GM12878 (cell line): ENCODE data around the gene HOOK2. TPM values are rescaled to one million over a fixed set of nuclear protein-coding genes. Genes with fewer than 3 reads are reported as not detected.

ENCODE experiments used
- ATF7 ChIP-seq: fragments of 450-650 bp; IDR thresholded peaks from 2 replicates; pipeline ENCODE4 v1.6.1; 2016; ENCODE audit warnings: low read depth, mild to moderate bottlenecking
- CBX3 ChIP-seq: fragments of 200-600 bp; sonication (generic); IDR thresholded peaks from 2 replicates; pipeline ENCODE4 v1.6.1; 2016; ENCODE audit warnings: low read depth, borderline replicate concordance
- CHD2 ChIP-seq: IDR thresholded peaks from 2 replicates; pipeline ENCODE4 v1.6.1; 2011; ENCODE audit warnings: low read depth, low read length, improper control_type of control experiment, borderline replicate concordance
- DPF2 ChIP-seq: fragments of 450-650 bp; IDR thresholded peaks from 2 replicates; pipeline ENCODE4 v1.6.1; 2017; ENCODE audit warnings: mild to moderate bottlenecking
- EGR1 ChIP-seq, 2 experiments: IDR thresholded peaks; 1 replicate in 1 of 2; 2 replicates in 1 of 2; pipeline ENCODE4 v1.6.1; 2011 to 2012; ENCODE audit warnings: low read depth in 2 of 2, low read length in 2 of 2, borderline replicate concordance in 1 of 2, mild to moderate bottlenecking in 1 of 2, moderate library complexity in 1 of 2
- ESRRA ChIP-seq: IDR thresholded peaks from 2 replicates; pipeline ENCODE4 v1.6.1; 2012; ENCODE audit warnings: mild to moderate bottlenecking, low read length, improper control_type of control experiment
- ETV6 ChIP-seq, 2 experiments: fragments of 450-650 bp in 1 of 2; IDR thresholded peaks in 1 of 2; conservative IDR thresholded peaks in 1 of 2; 2 replicates each; pipeline ENCODE4 v1.6.1; 2014; ENCODE audit warnings: antibody characterized with exemption in 1 of 2, borderline replicate concordance in 1 of 2, low read depth in 1 of 2, mild to moderate bottlenecking in 1 of 2, moderate library complexity in 1 of 2
- FOS ChIP-seq: IDR thresholded peaks from 3 replicates; pipeline ENCODE4 v1.6.1; 2011; ENCODE audit warnings: borderline replicate concordance; ENCODE audit not compliant: insufficient read length; ENCODE audit errors: extremely low read depth
- FOXK2 ChIP-seq: fragments of 450-650 bp; IDR thresholded peaks from 2 replicates; pipeline ENCODE4 v1.6.1; 2017; ENCODE audit warnings: mild to moderate bottlenecking, moderate library complexity
- IKZF2 ChIP-seq, 2 experiments: fragments of 450-650 bp; IDR thresholded peaks; 2 replicates each; pipeline ENCODE4 v1.6.1; 2017; ENCODE audit warnings: mild to moderate bottlenecking in 2 of 2, moderate library complexity in 2 of 2
- LARP7 ChIP-seq: fragments of 450-650 bp; IDR thresholded peaks from 2 replicates; pipeline ENCODE4 v1.6.1; 2017; ENCODE audit warnings: mild to moderate bottlenecking
- MEF2A ChIP-seq: IDR thresholded peaks from 2 replicates; pipeline ENCODE4 v1.6.1; 2011; ENCODE audit warnings: low read depth, mild to moderate bottlenecking, low read length, moderate library complexity; ENCODE audit not compliant: insufficient read depth
- NFXL1 ChIP-seq: fragments of 450-650 bp; IDR thresholded peaks from 2 replicates; pipeline ENCODE4 v1.6.1; 2017; ENCODE audit warnings: antibody characterized with exemption, mild to moderate bottlenecking, borderline replicate concordance
- PML ChIP-seq: IDR thresholded peaks from 2 replicates; pipeline ENCODE4 v1.6.1; 2012; ENCODE audit warnings: low read length, inconsistent platforms
- POLR2A ChIP-seq: IDR thresholded peaks from 2 replicates; pipeline ENCODE4 v1.6.1; 2011; ENCODE audit warnings: low read depth, mild to moderate bottlenecking, low read length
- RAD21 ChIP-seq: IDR thresholded peaks from 2 replicates; pipeline ENCODE4 v1.6.1; 2011; ENCODE audit warnings: mild to moderate bottlenecking, low read depth, low read length, moderate library complexity; ENCODE audit not compliant: insufficient read depth
- RAD51 ChIP-seq: fragments of 450-650 bp; IDR thresholded peaks from 2 replicates; pipeline ENCODE4 v1.6.1; 2016; ENCODE audit warnings: moderate library complexity, mild to moderate bottlenecking, inconsistent platforms
- SRF ChIP-seq, 2 experiments: IDR thresholded peaks; 2 replicates each; pipeline ENCODE4 v1.6.1; 2011; ENCODE audit warnings: low read depth in 2 of 2, low read length in 2 of 2, mild to moderate bottlenecking in 1 of 2, moderate library complexity in 1 of 2
- TCF12 ChIP-seq: IDR thresholded peaks from 2 replicates; pipeline ENCODE4 v1.6.1; 2011; ENCODE audit warnings: low read depth, mild to moderate bottlenecking, low read length
- TCF3 ChIP-seq: IDR thresholded peaks from 2 replicates; pipeline ENCODE4 v1.6.1; 2012; ENCODE audit warnings: low read depth, mild to moderate bottlenecking, low read length, borderline replicate concordance; ENCODE audit not compliant: insufficient read depth
- YY1 ChIP-seq: IDR thresholded peaks from 2 replicates; pipeline ENCODE4 v1.6.1; 2011; ENCODE audit warnings: low read depth, mild to moderate bottlenecking, low read length
- ZBED1 ChIP-seq: IDR thresholded peaks from 2 replicates; pipeline ENCODE4 v1.6.1; 2016; ENCODE audit warnings: borderline replicate concordance
- ZBTB33 ChIP-seq: fragments of 450-650 bp; IDR thresholded peaks from 2 replicates; pipeline ENCODE4 v1.6.1; 2017; ENCODE audit warnings: mild to moderate bottlenecking
- polyA plus RNA-seq, 11 experiments: library from polyadenylated mRNA; depleted of rRNA in 4 of 11; unstranded in 6 of 11; stranded (reverse) in 5 of 11; fragments of >200 nt; fragmentation: Nextera tagmentation in 4 of 11; fragmentation: Illumina TruSeq in 1 of 11; extraction: Ambion mirVana in 4 of 11; extraction: Trizol in 1 of 11; gene quantifications; 1 replicate in 1 of 11; 2 replicates in 10 of 11; pipeline versions ENCODE4 v1.2.1 to v1.2.3, GENCODE V29; 2011 to 2016; ENCODE audit warnings: inconsistent platforms in 2 of 11, missing spikeins in 2 of 11, low read depth in 1 of 11
- total RNA-seq, 4 experiments: library from RNA; depleted of rRNA in 3 of 4; stranded (reverse); fragments of >200 nt in 3 of 4; fragmentation: Illumina TruSeq in 1 of 4; extraction: Trizol in 1 of 4; gene quantifications; 2 replicates each; pipeline versions ENCODE4 v1.2.1 to v1.2.3, GENCODE V29; 2013 to 2021
- TF ChIP-seq, protein P1 (sequence below), 3 experiments: IDR thresholded peaks in 2 of 3; conservative IDR thresholded peaks in 1 of 3; 2 replicates each; pipeline ENCODE4 v1.5.1; 2011; ENCODE audit warnings: low read depth in 3 of 3, low read length in 3 of 3, mild to moderate bottlenecking in 3 of 3, control low read depth in 2 of 3, moderate library complexity in 2 of 3, inconsistent platforms in 1 of 3, mixed read lengths in 1 of 3; ENCODE audit not compliant: control insufficient read depth in 2 of 3, insufficient read depth in 1 of 3; ENCODE audit errors: extremely low read depth in 1 of 3
- TF ChIP-seq, protein P2 (sequence below): fragments of 450-650 bp; conservative IDR thresholded peaks from 2 replicates; pipeline ENCODE4 v1.6.1; 2017; ENCODE audit warnings: mild to moderate bottlenecking, moderate library complexity

HOOK2 gene
- total and polyA plus RNA-seq, 10 of the 15 experiments (the other 5 are each of a cell fraction or from before 2014, with no cell fraction given) = 1.5 to 9.6 (median 6.2) TPM

DNA sequence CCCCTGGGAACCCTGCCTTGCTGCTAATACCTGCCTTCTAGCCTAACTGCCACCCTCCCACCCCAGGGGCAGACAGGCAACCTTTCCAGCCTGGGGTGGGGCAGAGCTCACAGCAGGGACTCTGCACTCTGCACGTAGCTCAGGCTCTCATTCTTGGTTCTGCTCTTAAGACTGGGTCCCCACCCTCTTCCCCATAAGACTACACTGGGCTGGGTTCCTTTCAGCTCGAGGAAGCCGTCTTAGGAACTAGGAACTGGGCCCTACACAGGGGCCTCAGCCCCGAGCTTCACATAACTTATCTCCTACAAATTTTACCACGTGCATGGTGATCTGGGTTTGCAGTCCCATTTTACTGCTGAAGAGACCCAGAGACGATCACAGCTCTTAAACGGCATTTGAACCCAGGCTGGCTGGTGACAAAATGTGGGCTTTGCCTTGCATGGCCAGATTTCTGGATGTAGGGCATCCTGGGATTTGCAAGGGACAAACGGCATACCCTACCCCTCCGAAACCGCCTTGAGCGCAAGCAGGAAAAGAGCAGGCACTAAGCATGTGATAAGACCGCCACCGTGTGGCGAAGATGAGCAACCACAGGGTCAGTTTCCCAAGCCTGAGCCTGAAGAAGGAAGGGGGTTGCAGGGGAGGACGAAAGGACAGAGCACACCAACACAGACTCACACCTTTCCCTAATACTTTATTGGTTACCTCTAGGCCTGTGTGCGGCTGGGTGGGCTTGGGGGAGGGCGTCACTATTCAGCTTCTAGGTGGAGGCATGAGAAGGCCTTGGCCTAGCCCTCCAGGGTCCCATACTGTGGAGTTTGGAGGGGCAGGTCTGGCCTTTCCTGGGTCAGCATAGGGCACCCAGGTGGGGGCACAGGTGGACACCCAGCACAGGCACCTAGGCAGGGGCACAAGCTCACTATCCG is 21.1 kb upstream of the HOOK2 start (continued):
- TF ChIP-seq TCF12 (no peak), ZBTB33 (no peak), LARP7 (peak; percentile 51; the same call in 1 of the 2 replicates), TCF3 (no peak), PML (no peak), FOS (no peak), ETV6 (conservative IDR thresholded peaks at IDR 0.05 in 1 of 2, IDR thresholded peaks at IDR 0.05 in 1 of 2; ENCODE audit: borderline replicate concordance in 1 of 2, low read depth in 1 of 2) (no peak), RAD51 (peak; percentile 29; the same call in 1 of the 2 replicates), NFXL1 (no peak), CBX3 (no peak), ESRRA (no peak), POLR2A (peak; percentile 48), YY1 (peak; percentile 79; the same call in 1 of the 2 replicates), EGR1 (IDR thresholded peaks at IDR 0.05; ENCODE audit: borderline replicate concordance in 1 of 2, low read depth in 2 of 2, low read length in 2 of 2) (no peak), ZBED1 (no peak), RAD21 (peak; percentile 99), FOXK2 (no peak), MEF2A (no peak), CHD2 (0 out of 2 replicates have a peak, but pooled peaks have one; percentile 25), IKZF2 (IDR thresholded peaks at IDR 0.05) (peak; percentile 52 to 53; a peak in 2 of 4 replicates), ATF7 (peak; percentile 40; the same call in 1 of the 2 replicates), DPF2 (no peak), SRF (IDR thresholded peaks at IDR 0.05; ENCODE audit: low read depth in 2 of 2, low read length in 2 of 2) (no peak)
- TF ChIP-seq, protein P1, sequence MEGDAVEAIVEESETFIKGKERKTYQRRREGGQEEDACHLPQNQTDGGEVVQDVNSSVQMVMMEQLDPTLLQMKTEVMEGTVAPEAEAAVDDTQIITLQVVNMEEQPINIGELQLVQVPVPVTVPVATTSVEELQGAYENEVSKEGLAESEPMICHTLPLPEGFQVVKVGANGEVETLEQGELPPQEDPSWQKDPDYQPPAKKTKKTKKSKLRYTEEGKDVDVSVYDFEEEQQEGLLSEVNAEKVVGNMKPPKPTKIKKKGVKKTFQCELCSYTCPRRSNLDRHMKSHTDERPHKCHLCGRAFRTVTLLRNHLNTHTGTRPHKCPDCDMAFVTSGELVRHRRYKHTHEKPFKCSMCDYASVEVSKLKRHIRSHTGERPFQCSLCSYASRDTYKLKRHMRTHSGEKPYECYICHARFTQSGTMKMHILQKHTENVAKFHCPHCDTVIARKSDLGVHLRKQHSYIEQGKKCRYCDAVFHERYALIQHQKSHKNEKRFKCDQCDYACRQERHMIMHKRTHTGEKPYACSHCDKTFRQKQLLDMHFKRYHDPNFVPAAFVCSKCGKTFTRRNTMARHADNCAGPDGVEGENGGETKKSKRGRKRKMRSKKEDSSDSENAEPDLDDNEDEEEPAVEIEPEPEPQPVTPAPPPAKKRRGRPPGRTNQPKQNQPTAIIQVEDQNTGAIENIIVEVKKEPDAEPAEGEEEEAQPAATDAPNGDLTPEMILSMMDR (IDR thresholded peaks at IDR 0.05 in 2 of 3, conservative IDR thresholded peaks at IDR 0.05 in 1 of 3; ENCODE audit: control insufficient read depth in 2 of 3, extremely low read depth in 1 of 3, insufficient read depth in 1 of 3, low read depth in 3 of 3, low read length in 3 of 3) = peak; percentile 94 to 98 (median 96); a peak in 5 of 6 replicates
- TF ChIP-seq, protein P2, sequence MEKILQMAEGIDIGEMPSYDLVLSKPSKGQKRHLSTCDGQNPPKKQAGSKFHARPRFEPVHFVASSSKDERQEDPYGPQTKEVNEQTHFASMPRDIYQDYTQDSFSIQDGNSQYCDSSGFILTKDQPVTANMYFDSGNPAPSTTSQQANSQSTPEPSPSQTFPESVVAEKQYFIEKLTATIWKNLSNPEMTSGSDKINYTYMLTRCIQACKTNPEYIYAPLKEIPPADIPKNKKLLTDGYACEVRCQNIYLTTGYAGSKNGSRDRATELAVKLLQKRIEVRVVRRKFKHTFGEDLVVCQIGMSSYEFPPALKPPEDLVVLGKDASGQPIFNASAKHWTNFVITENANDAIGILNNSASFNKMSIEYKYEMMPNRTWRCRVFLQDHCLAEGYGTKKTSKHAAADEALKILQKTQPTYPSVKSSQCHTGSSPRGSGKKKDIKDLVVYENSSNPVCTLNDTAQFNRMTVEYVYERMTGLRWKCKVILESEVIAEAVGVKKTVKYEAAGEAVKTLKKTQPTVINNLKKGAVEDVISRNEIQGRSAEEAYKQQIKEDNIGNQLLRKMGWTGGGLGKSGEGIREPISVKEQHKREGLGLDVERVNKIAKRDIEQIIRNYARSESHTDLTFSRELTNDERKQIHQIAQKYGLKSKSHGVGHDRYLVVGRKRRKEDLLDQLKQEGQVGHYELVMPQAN = no peak
